Activated naive CD8-positive, alpha-beta T cell treated with anti-CD3 and anti-CD28 coated beads, Interleukin-2, amount 50 U/mL, for 24 hours (primary cell): ENCODE measurements around the gene ETV6.
A peak's percentile ranks its signal among the peaks of the same experiment; 100 is the strongest.

Experiments
- ATAC-seq: fragments of 150-1000 bp; cut with Tn5 transposase; one replicate; pipeline ENCODE4 v1.10.0; 2021
- DNase-seq: peaks from one replicate; pipeline ENCODE4 v3.0.0; 2021
- H3K27ac Mint-ChIP-seq: one replicate; pipeline ENCODE4 v1.8.0; 2021; ENCODE audit warnings: mild to moderate bottlenecking, mixed read lengths
- H3K27me3 Mint-ChIP-seq: one replicate; pipeline ENCODE4 v1.8.0; 2021; ENCODE audit warnings: mixed read lengths
- H3K36me3 Mint-ChIP-seq: one replicate; pipeline ENCODE4 v1.8.0; 2021; ENCODE audit warnings: low read depth, mixed read lengths
- H3K4me1 Mint-ChIP-seq: one replicate; pipeline ENCODE4 v1.8.0; 2021; ENCODE audit warnings: mixed read lengths
- H3K4me3 Mint-ChIP-seq: one replicate; pipeline ENCODE4 v1.8.0; 2021; ENCODE audit warnings: mild to moderate bottlenecking, moderate library complexity, mixed read lengths
- H3K9me3 Mint-ChIP-seq: one replicate; pipeline ENCODE4 v1.8.0; 2021; ENCODE audit warnings: mixed read lengths

ETV6 gene

DNA sequence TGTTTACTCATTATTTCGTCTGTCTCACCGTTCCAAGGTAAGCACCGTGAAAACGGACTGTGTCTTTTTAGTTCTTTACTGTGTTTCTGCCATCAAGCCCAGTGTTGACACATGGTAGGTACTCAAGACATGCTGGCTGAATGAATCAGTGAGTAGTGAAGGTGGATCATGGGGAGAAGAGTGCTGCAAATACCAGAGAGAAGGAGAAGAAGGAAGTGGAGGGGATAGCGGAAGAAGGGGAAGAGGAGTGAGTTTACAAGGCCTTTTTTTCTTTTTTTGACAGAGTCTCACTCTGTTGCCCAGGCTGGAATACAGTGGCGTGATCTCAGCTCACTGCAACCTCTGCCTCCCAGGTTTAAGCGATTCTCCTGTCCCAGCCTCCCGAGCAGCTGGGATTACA, 54.6 kb downstream of the ETV6 start:
- H3K4me3 Mint-ChIP-seq, result no peak overlapping the region
- H3K36me3 Mint-ChIP-seq, result peaks cover 4% of the 10 kb centered on the region
- DNase-seq (no peak), ATAC-seq (no peak)
- H3K27ac Mint-ChIP-seq, result peak overlapping the region; percentile 71
- H3K4me1 Mint-ChIP-seq, result peaks cover 29% of the 10 kb centered on the region
- no peaks in the 10 kb centered on the region for H3K9me3 Mint-ChIP-seq
- no peaks in the 10 kb centered on the region for H3K27me3 Mint-ChIP-seq

DNA sequence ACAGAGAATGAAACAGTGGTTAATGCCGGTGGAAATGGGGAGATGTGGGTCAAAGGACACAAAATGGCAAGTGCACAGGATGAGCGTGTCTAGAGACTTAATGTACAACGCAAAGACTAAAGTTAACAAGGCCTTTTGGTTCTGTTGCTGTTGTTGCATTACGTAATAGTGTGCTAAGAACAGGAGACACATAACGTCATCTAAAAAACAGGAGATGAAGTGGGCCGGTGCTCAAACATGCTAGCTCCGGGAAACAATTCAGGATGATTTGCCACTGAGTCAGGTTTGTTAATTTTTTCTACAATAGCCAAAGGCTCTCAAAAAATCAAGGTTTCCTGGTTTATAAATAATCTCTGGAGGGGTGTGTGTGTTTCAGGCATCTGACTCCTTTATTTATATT, 55.5 kb downstream of the ETV6 start:
- Mint-ChIP-seq H3K27ac (no peak overlapping the region), H3K9me3 (no peaks in the 10 kb centered on the region), H3K4me1 (peaks cover 29% of the 10 kb centered on the region), H3K36me3 (peaks cover 4% of the 10 kb centered on the region), H3K27me3 (no peaks in the 10 kb centered on the region), H3K4me3 (no peak overlapping the region)
- DNase-seq (no peak), ATAC-seq (no peak)

DNA sequence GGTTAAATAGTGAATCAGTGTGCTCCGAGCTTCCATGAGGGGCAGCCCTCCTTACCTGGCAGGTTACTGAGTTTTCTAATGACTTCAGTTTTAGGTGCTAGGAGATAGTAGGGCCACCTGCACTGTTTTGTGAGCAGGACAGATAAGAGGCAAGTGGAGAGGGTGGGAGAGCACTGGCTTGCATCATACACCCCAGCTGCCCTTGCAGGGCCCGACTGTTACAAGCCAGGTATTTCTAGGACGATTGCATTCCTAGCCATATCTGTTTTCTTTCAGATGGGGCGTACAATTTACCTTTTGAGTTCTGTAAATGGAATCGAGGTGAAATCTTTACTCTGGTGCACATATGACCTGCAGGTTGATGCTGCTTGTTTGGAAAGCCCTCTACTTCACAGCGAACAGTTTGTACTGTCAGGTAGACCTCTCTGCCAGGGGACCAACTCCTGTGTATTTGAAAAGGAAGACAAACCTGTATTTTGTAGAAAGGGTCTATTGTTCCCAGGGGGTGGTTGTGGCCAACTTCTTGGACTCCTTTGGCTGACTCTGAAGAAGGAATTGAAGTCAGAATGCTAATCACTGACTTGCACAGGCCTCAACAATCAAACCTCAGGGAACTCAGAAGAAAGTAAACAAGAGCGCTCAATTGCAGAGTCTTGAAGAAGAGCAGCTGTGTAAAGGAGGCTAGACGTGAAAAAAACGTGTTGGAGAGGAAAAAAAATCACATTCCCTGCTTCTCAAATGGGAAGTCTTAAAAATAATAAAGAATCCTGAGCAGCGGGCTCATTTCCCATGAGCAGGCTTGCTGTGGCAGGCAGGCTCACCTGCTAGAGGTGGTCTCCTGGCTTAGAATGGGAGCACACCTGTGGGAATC, 57.3 kb downstream of the ETV6 start:
- DNase-seq, result no peak

DNA sequence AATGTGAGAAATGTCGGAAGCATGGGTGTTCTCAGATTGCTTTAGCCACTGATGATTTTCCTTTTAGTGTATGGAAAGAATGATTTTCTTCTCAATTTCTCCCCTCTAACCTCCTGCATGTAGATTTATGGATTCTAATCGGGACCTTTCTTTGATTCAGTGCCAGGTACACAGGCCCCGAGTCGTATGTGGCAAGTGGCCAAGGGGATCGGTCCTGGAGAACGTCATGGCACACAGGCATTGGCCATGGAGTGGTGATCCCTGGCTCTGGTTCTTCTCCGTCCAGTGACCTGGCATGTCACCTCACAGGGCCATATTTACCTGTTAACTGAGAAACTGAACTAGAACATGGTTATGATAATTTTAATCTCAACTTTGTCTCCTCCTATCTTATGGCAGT, 58.1 kb downstream of the ETV6 start:
- Mint-ChIP-seq H3K27me3 (no peaks in the 10 kb centered on the region), H3K27ac (no peak overlapping the region), H3K4me3 (no peak overlapping the region), H3K9me3 (no peaks in the 10 kb centered on the region), H3K4me1 (peaks cover 33% of the 10 kb centered on the region), H3K36me3 (peaks cover 4% of the 10 kb centered on the region)
- ATAC-seq (no peak), DNase-seq (no peak)

More for the DNA sequence above, 57.3 kb downstream of the ETV6 start:
- peaks cover 4% of the 10 kb centered on the region for H3K36me3 Mint-ChIP-seq
- ATAC-seq, result no peak
- H3K4me3 Mint-ChIP-seq, result no peak overlapping the region
- H3K27ac Mint-ChIP-seq, result no peak overlapping the region
- H3K4me1 Mint-ChIP-seq, result peaks cover 33% of the 10 kb centered on the region
- no peaks in the 10 kb centered on the region for H3K9me3 Mint-ChIP-seq
- no peaks in the 10 kb centered on the region for H3K27me3 Mint-ChIP-seq

DNA sequence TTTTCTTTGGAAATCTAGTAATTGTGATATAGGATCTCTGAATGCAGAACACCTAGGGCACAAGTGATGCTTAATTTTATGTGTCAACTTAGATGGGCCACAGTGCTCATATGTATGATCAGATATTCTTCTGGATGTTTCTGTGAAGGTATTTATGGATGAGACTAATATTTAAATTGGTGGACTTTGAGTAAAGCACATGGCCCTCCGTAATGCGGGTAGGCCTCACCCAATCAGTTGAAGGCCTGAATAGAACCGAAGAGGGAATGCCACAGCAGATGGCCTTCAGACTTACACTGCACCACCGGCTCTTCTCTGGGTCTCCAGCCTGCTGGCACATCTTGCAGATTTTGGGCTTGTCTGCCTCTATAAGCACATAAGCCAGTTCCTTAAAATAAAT, 60.0 kb downstream of the ETV6 start:
- ATAC-seq, result no peak
- Mint-ChIP-seq H3K4me3 (no peak overlapping the region), H3K9me3 (no peaks in the 10 kb centered on the region), H3K27me3 (no peaks in the 10 kb centered on the region), H3K4me1 (peaks cover 32% of the 10 kb centered on the region), H3K36me3 (peaks cover 9% of the 10 kb centered on the region), H3K27ac (no peak overlapping the region)
- no peak for DNase-seq

DNA sequence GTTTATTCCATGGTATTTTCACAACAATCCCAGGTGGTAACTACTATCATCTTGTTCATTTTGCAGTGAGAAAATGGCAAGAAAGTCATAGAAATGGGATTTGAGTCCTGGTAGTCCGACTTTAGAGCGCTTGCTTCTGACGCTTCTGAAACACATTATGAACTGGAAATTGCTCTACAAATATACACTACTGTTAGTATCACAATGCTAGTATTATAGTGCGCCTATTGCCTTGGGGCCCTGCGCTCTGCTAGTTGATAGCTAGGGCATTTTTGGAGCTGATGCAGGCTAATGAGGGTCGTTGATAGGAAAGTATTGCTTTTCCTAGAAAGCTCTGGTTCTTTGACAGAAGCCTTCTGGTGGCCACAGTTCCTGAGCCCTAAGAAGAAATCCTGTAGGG, 61.0 kb downstream of the ETV6 start:
- Mint-ChIP-seq H3K4me1 (peaks cover 31% of the 10 kb centered on the region), H3K4me3 (no peak overlapping the region), H3K27ac (no peak overlapping the region), H3K27me3 (no peaks in the 10 kb centered on the region), H3K36me3 (peaks cover 15% of the 10 kb centered on the region), H3K9me3 (no peaks in the 10 kb centered on the region)
- DNase-seq (no peak), ATAC-seq (no peak)

DNA sequence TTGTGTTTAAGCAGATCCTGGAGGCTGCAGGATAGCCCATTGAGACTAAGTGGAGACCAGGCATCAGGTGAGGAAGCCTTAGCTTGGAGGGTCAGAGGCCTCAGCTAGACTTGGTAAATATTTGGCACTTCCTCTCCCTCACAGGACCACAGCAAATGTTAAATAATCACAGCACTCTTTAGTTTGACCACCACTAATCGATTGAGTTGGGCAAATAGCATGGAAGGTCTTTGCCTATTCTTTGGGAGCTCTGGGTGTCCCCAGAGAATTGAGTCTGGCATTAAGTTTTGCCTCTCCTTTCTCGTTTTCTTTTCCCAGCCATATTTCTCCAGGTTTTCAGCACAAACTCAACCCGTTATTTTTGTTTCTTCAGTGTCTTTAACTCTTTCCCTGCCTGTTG, 61.4 kb downstream of the ETV6 start:
- Mint-ChIP-seq H3K4me1 (peaks cover 30% of the 10 kb centered on the region), H3K27ac (no peak overlapping the region), H3K4me3 (no peak overlapping the region), H3K36me3 (peaks cover 15% of the 10 kb centered on the region), H3K9me3 (no peaks in the 10 kb centered on the region), H3K27me3 (no peaks in the 10 kb centered on the region)
- ATAC-seq, result no peak
- DNase-seq, result no peak

DNA sequence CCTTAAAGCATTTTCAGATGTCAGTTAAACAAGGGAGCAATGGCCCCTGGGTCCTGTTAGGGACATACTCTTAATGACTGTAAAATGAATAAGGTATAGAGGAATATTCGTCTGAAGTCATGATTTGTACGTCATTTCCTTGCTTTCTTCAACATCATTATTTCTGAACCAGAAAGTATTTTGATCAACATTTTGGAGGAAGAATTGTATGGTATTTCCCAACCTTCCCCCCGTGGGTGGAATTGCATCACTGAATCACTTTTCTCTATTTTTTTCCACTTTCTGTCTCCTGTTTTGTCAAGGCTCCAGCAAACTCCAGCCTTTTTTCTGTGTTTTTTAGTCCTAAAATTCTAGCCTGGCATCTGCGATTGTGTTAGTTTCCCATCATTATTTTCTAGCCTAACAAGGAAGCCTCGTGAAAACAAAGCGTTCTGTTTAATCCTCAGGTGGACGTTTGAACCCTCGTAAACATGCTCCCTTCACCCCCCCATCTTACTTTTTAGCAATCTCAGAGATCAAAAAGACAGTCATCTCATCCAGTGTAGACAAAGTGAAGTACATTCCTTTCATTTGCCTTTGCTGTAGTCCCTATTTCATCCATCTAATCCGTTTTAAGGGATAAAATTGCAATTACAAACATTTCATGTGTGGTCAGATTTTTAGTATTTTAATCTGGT, 62.3 kb downstream of the ETV6 start:
- no peak for ATAC-seq
- H3K36me3 Mint-ChIP-seq, result peaks cover 20% of the 10 kb centered on the region
- no peaks in the 10 kb centered on the region for H3K27me3 Mint-ChIP-seq
- no peak overlapping the region for H3K4me3 Mint-ChIP-seq
- DNase-seq, result no peak
- peaks cover 30% of the 10 kb centered on the region for H3K4me1 Mint-ChIP-seq
- no peaks in the 10 kb centered on the region for H3K9me3 Mint-ChIP-seq
- H3K27ac Mint-ChIP-seq, result no peak overlapping the region

DNA sequence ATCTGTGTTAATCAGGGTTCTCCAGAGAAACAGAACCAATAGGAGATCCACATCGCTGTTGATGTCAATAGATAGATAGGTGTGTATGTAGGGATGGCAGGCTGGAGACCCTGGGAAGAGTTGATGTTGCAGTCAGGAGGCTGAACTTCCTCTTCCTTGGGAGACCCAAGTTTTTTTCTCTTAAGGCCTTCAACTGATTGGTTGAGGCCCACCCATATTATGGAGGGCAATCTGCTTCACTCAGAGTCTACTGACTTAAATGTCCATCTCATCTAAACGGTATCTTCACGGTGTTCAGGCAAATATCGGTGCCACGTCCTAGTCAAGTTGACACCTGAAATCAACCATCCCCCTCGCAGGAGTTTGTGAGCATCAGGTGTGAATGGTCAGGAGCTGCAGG, 63.0 kb downstream of the ETV6 start:
- ATAC-seq (no peak), DNase-seq (no peak)
- Mint-ChIP-seq H3K4me3 (no peak overlapping the region), H3K27me3 (no peaks in the 10 kb centered on the region), H3K27ac (no peak overlapping the region), H3K9me3 (no peaks in the 10 kb centered on the region), H3K36me3 (peaks cover 20% of the 10 kb centered on the region), H3K4me1 (peaks cover 30% of the 10 kb centered on the region)

DNA sequence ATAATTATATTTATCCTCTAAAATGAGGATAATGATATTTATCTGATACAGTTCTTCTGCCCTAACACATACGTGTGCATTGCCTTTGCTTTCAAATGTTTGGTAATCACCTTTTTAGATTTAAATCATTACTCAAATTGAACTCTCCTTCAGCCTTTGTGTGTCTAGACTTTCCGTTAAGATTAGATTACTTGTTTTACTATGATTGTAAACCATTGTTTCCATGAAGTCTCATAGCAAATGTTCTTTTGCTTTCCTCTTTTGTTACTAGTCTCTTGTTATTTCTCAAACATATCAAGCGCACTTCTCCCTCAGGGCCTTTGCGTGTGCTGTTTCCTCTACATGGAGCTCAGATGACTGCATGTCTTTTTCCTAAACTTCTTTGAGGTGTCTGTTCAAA, 63.7 kb downstream of the ETV6 start:
- no peaks in the 10 kb centered on the region for H3K9me3 Mint-ChIP-seq
- peak; percentile 36 for ATAC-seq
- H3K27ac Mint-ChIP-seq, result no peak overlapping the region
- no peak for DNase-seq
- peaks cover 23% of the 10 kb centered on the region for H3K36me3 Mint-ChIP-seq
- peaks cover 33% of the 10 kb centered on the region for H3K4me1 Mint-ChIP-seq
- H3K4me3 Mint-ChIP-seq, result no peak overlapping the region
- H3K27me3 Mint-ChIP-seq, result no peaks in the 10 kb centered on the region

DNA sequence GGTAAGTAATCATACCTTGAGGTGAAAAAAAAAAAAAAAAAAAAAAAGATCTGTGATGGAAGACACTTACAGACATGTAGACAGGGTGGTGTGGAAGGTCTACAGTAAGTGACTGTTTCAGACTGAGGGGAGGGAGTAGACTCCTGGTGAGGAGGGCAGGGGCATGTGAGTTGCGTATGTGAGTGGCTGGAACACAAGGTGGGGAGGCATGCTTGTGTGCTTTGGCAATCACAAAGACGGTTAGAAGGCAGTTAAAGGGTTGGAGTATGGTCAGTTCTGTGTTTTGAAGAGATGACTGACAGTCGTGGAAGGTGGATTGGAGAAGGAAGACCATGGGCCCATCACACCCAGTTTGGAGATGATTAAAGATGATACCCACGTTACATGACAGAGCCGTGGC, 65.2 kb downstream of the ETV6 start:
- no peak for ATAC-seq
- no peaks in the 10 kb centered on the region for H3K27me3 Mint-ChIP-seq
- no peak for DNase-seq
- peaks cover 23% of the 10 kb centered on the region for H3K36me3 Mint-ChIP-seq
- H3K4me1 Mint-ChIP-seq, result peaks cover 43% of the 10 kb centered on the region
- no peak overlapping the region for H3K4me3 Mint-ChIP-seq
- H3K9me3 Mint-ChIP-seq, result no peaks in the 10 kb centered on the region
- no peak overlapping the region for H3K27ac Mint-ChIP-seq

DNA sequence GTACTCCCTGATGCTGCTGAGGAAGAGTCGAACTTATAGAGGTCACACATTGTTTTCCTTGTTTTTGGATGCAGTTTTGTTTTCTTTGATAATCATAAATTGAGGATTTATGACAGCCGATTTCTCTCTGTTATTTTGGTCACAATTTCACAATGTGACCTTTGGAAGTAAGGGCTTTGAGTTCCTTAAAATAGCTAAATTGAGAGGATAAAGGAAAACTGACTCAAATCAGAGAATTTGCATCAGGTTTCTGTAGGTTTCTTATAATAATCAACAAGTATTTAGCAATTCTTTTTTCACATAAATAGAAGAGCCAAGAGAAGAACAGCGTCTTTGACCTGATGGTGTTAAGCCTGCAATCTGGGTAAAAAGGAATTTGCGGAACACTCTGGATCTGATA, 66.1 kb downstream of the ETV6 start:
- peaks cover 23% of the 10 kb centered on the region for H3K36me3 Mint-ChIP-seq
- H3K27me3 Mint-ChIP-seq, result no peaks in the 10 kb centered on the region
- H3K27ac Mint-ChIP-seq, result no peak overlapping the region
- peaks cover 51% of the 10 kb centered on the region for H3K4me1 Mint-ChIP-seq
- DNase-seq, result no peak
- no peak overlapping the region for H3K4me3 Mint-ChIP-seq
- H3K9me3 Mint-ChIP-seq, result no peaks in the 10 kb centered on the region
- no peak for ATAC-seq

DNA sequence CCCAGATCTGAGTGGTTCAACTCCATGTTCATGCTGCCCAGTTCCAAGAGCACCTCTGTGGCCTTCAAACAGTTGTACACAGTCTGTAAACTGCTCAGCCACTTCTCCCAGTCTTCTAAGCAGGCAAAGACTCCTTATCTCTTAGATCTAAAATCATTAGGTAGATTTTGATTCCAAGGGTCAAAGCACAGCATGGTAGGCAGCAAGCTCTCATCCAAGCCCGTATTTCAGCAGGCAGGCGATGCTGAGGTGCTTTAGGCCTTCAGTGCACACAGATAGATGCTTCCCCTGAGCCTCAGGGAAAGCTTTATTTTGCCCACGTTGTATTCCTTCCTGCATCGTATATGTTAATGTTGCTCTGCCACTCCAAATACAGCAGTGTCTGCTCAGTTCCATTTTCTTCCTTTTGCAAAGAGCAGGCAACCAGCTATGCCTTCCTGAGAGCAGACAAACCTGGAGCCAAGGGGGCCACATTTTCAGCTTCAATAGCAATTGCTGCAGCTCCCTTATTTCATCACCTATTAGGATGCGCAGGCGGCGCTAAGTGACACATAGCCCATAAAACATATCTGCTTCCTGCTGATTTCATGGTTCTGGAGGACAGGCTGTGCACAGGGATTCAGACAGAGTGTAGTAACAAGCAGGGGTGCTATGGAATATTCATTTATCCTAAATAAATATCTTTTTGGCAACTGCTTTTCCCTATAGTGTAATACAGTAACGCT, 67.5 kb downstream of the ETV6 start:
- Mint-ChIP-seq H3K9me3 (no peaks in the 10 kb centered on the region), H3K4me1 (peaks cover 45% of the 10 kb centered on the region), H3K27me3 (no peaks in the 10 kb centered on the region), H3K4me3 (no peak overlapping the region), H3K36me3 (peaks cover 25% of the 10 kb centered on the region), H3K27ac (no peak overlapping the region)
- DNase-seq, result no peak
- no peak for ATAC-seq

DNA sequence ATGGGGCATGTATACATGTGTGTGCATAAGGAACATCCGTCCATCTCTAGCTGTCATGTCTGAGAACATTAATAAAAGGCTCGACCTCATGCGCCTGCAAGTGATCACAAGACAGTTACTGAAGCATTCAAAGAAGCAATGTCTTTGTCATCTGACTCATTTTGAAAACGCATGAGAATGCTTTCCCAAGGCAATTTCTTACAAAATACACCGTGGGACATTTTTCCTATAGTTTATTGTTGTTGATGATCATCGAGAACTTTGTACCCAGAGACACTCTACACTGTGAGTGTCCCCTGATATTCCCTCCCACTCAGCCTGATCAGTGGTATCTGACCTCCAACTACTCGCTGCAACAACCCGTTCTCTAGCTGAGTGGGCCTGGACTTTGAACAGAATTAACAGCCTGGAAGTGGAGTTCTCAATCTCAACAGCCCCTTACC, 68.1 kb downstream of the ETV6 start:
- no peak overlapping the region for H3K4me3 Mint-ChIP-seq
- no peak overlapping the region for H3K27ac Mint-ChIP-seq
- peaks cover 41% of the 10 kb centered on the region for H3K4me1 Mint-ChIP-seq
- H3K27me3 Mint-ChIP-seq, result no peaks in the 10 kb centered on the region
- no peak for DNase-seq
- H3K36me3 Mint-ChIP-seq, result peaks cover 25% of the 10 kb centered on the region
- H3K9me3 Mint-ChIP-seq, result no peaks in the 10 kb centered on the region
- no peak for ATAC-seq

DNA sequence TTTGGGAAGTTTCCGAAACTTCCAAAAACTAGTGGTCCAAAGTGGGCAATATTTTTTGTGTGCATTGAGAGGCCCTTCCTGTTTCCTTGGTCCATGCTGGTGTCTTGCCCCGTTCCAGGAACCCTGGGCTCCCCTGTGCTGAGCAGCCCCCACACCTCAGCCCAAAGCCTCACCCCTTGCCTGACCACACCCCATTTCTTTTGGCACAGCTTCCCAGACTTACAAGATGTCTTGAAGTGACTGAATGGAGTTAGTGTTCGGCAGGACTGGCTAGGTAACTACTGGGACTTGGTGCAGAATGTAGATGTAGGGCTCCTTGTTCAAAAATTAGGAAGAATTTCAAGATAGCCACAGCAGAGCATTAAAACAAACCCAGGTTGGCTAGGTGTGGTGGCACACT, 68.6 kb downstream of the ETV6 start:
- H3K4me1 Mint-ChIP-seq, result peaks cover 37% of the 10 kb centered on the region
- no peak overlapping the region for H3K27ac Mint-ChIP-seq
- no peak for ATAC-seq
- H3K9me3 Mint-ChIP-seq, result no peaks in the 10 kb centered on the region
- no peak overlapping the region for H3K4me3 Mint-ChIP-seq
- peaks cover 21% of the 10 kb centered on the region for H3K36me3 Mint-ChIP-seq
- DNase-seq, result no peak
- H3K27me3 Mint-ChIP-seq, result no peaks in the 10 kb centered on the region
